GM12864 (cell line): Measurements from ENCODE around the gene HS6ST3.

Source experiments
- DNase-seq: peaks from one replicate; pipeline ENCODE4 v3.0.0-alpha.2; 2011; ENCODE audit warnings: low read depth
- H3K4me3 ChIP-seq: 2 replicates; pipeline ENCODE4 v1.5.1; 2011; ENCODE audit warnings: mild to moderate bottlenecking, low read depth, low read length, control low read depth
- TF ChIP-seq, protein P1 (sequence below): IDR thresholded peaks from 2 replicates; pipeline ENCODE4 v1.5.1; 2011; ENCODE audit warnings: low read depth, mild to moderate bottlenecking, moderate library complexity, low read length, control low read depth, inconsistent platforms; ENCODE audit errors: missing control alignments

HS6ST3 gene

DNA sequence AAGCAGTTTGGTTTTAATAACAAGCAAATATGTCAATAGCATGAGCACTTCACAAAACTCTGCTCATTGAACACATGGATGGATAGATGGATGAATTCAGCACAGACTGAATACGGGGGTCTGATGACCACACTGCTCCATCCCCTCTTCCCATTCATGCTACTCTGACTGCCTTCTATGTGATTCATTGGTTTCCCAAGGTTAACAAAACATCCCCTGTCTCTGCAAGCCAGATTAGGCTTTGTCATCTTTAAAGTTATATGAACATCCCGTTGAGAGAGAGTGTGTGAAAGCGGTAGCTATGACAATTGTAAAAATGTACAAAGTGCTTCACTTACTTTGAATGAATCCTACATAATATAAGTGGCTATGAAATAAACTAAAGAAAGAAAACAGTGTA lies 651.9 kb downstream of the HS6ST3 start:
- DNase-seq: no peak
- no peak overlapping the region for H3K4me3 ChIP-seq
- TF ChIP-seq, protein P1, sequence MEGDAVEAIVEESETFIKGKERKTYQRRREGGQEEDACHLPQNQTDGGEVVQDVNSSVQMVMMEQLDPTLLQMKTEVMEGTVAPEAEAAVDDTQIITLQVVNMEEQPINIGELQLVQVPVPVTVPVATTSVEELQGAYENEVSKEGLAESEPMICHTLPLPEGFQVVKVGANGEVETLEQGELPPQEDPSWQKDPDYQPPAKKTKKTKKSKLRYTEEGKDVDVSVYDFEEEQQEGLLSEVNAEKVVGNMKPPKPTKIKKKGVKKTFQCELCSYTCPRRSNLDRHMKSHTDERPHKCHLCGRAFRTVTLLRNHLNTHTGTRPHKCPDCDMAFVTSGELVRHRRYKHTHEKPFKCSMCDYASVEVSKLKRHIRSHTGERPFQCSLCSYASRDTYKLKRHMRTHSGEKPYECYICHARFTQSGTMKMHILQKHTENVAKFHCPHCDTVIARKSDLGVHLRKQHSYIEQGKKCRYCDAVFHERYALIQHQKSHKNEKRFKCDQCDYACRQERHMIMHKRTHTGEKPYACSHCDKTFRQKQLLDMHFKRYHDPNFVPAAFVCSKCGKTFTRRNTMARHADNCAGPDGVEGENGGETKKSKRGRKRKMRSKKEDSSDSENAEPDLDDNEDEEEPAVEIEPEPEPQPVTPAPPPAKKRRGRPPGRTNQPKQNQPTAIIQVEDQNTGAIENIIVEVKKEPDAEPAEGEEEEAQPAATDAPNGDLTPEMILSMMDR: no peak

DNA sequence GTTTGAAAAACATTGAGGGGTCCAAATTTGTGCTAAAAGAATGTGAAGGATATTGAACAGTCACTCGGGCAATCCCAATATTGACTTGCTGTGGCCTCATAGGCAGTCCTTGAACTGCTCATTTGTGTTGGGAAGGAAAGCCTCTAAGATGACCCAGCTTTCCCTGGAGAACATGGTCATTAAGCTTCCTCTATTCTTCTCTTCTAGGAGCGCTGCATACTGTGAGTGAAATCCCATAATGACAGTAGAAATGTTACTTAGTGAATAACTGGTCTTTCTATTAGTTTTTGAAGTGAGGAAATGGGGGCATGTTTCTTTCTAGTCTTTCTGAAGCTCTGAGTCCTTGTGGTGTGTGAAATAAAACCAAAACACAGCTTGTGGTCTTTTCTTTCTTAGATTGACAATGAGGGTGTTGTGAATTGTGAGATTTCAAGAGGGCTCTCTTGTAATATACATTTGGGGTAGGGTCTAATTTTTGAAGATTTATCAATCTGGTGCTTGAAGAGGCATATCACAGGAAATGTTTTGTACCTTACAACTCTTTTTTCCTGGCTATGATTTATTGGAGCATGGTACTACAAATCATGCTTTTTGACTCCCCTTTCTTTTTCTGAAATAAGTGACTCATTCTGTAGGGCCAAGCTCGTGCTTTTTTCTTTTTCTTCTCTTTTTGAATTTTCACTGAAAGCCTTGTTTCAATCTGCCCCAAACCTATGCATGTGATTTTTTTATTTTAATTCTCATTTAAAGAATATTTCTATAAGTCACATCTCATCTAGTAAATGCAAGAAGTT lies 653.6 kb downstream of the HS6ST3 start:
- no peak for DNase-seq
- no peak overlapping the region for H3K4me3 ChIP-seq
- TF ChIP-seq, protein P1: no peak

DNA sequence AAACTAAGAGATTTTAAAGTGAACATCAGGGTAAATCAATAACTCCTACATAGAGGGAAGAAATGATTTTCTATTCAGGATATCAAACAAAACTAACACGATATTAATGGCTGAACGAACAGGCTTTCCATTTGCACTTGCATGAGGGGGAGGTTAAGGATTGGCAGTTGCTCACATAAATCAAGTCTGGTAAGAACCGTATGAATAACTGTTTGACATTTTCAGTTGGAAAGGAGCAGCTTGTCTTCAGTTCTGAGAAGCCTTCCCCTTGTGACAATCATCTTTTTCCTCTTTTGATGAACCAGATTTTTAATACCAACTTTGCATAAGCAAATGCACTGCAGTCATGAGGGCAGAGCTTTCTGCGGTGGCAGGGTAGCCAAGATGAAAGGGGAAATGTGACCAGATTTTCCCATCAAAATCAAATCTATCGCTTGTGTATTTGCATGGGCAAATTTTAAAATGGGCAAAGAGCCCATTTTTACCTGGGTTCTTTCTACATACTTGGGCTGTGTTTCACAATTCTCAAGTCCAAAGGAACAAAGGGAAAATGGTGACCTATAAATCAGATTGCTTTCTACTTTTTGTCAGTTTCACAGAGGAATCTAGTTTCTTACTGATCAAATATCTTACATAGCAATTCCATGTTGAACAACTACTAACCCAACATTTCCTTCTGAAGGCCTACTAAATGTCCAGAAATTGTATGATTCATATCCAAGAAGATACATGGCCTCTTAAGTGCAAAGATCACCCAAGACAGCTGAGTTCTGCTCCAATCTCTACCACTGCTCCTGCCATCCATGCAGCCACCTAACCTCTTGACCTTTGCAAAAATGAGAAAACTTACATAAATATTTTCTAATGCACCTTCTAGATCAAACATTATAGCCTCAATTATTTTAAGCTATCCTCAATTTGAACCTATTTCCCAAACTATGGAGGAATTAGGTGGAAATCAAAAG lies 654.7 kb downstream of the HS6ST3 start:
- TF ChIP-seq, protein P1: no peak
- DNase-seq: no peak

DNA sequence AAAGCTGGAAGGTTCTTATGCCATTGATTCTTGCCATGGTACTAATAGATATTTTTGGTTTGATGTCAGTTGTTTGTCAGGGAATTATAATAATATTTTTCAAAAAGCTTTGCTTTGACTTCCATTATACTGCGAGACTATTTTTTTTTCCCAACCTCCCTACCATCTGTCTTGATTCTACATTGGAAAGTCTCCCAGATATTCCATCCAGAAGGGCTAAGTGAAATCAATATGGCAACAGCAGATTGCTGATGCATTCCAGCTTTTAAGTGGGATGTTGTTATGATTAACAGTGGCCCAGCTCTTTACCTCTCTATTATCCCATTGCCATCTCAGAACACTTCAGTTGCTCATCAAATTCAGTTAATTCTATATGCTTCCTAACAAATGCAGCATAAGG lies 657.0 kb downstream of the HS6ST3 start:
- no peak for DNase-seq
- TF ChIP-seq, protein P1: no peak
- H3K4me3 ChIP-seq: no peak overlapping the region

More for the DNA sequence above, 654.7 kb downstream of the HS6ST3 start:
- H3K4me3 ChIP-seq: no peak overlapping the region

DNA sequence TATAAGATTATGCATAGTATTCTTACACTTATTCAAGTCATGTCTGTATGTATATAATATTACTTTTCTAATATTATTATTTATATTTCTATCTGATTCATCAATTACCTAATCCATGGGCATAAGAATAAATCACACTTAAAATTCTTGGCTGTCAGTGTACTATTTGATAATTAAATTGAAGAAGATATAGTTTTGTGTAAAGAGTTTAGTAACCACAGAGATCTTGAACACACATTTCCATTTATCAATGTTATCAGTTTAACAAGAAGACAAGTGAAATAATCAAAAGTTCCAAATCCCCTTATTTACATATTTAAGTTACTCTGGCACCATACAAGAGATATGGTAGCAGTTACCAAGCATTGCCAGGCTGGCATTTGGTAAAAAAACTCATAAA lies 659.9 kb downstream of the HS6ST3 start:
- no peak overlapping the region for H3K4me3 ChIP-seq
- DNase-seq: no peak
- TF ChIP-seq, protein P1: no peak

DNA sequence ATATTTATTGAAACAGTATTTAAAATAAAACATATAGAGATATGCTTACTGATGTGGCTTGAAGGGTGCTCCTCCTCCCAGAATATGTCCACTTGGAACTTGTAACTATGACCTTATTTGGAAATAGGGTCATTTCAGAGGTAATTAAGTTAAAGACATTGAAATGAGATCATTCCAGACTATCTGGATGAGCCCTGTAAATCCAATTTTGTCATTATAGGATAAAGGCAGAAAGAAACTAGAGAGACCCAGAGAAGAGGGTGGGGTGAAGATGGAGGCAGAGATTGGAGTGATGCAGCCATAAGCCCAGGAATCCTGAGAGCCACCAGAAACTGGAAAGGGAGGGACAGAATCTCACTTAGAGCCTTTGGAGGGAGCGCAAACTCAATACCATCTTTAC lies 661.2 kb downstream of the HS6ST3 start:
- DNase-seq: no peak
- H3K4me3 ChIP-seq: no peak overlapping the region
- TF ChIP-seq, protein P1: no peak
